ENCODE data around the gene RNF180.

The RNF180 gene

DNA sequence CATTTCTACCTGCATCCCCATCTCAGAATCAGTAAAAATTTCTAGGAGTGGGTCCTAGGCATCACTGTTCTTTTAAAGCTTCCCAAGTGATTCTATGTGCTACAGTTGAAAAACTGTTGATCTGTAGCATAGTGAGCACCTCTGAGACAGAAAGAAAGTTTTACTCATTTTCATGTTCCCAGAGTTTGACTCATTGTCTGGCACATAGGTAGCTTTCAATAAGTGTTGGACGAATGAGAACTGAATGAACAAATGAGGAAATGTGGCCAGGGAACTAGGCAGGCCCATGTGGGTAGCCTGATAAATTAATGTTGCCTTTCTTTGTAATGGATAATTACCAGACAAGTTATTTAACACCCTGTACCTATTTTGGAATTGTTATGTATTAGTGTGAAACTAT, 33.8 kb downstream of the RNF180 start:
- TF ChIP-seq POLR2AphosphoS5 (IDR thresholded peaks at IDR 0.05; ENCODE audit: low read depth, low read length) (no peak), TAF1 (IDR thresholded peaks at IDR 0.05; ENCODE audit: borderline replicate concordance, insufficient read depth, low read length) (no peak), FOXP2 (optimal IDR thresholded peaks at IDR 0.05; ENCODE audit: borderline replicate concordance, extremely low read depth, extremely low read length, insufficient read depth) (no peak), SIN3A (IDR thresholded peaks at IDR 0.05; ENCODE audit: borderline replicate concordance, insufficient read depth, low read length) (no peak)
- TF ChIP-seq, protein P1, sequence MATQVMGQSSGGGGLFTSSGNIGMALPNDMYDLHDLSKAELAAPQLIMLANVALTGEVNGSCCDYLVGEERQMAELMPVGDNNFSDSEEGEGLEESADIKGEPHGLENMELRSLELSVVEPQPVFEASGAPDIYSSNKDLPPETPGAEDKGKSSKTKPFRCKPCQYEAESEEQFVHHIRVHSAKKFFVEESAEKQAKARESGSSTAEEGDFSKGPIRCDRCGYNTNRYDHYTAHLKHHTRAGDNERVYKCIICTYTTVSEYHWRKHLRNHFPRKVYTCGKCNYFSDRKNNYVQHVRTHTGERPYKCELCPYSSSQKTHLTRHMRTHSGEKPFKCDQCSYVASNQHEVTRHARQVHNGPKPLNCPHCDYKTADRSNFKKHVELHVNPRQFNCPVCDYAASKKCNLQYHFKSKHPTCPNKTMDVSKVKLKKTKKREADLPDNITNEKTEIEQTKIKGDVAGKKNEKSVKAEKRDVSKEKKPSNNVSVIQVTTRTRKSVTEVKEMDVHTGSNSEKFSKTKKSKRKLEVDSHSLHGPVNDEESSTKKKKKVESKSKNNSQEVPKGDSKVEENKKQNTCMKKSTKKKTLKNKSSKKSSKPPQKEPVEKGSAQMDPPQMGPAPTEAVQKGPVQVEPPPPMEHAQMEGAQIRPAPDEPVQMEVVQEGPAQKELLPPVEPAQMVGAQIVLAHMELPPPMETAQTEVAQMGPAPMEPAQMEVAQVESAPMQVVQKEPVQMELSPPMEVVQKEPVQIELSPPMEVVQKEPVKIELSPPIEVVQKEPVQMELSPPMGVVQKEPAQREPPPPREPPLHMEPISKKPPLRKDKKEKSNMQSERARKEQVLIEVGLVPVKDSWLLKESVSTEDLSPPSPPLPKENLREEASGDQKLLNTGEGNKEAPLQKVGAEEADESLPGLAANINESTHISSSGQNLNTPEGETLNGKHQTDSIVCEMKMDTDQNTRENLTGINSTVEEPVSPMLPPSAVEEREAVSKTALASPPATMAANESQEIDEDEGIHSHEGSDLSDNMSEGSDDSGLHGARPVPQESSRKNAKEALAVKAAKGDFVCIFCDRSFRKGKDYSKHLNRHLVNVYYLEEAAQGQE (IDR thresholded peaks at IDR 0.05; ENCODE audit: insufficient read depth in 1 of 2, low read depth in 2 of 2, low read length in 2 of 2), result no peak

DNA sequence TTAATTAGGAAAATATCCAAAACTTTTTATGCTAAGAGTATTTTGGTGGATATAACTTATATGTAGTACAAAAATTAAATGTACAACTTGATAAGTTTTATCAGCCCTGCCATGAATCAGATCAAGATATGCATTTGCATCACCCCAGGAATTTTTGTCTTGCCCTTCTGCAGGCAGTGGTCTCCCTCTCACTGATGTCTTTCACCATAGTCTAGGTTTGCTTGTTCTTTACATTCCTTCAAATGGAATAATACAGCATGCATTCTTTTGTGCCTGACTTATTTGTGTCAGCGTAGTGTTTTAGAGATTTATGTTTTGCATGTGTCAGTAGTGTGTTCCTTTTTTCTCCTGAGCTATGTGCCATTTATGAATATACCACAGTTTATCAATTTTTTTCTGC, 36.4 kb downstream of the RNF180 start:
- TF ChIP-seq FOXP2 (optimal IDR thresholded peaks at IDR 0.05; ENCODE audit: borderline replicate concordance, extremely low read depth, extremely low read length, insufficient read depth), result no peak
- no peak for TF ChIP-seq POLR2AphosphoS5 (IDR thresholded peaks at IDR 0.05; ENCODE audit: low read depth, low read length)
- no peak for TF ChIP-seq SIN3A (IDR thresholded peaks at IDR 0.05; ENCODE audit: borderline replicate concordance, insufficient read depth, low read length)
- TF ChIP-seq TAF1 (IDR thresholded peaks at IDR 0.05; ENCODE audit: borderline replicate concordance, insufficient read depth, low read length), result no peak
- TF ChIP-seq, protein P1 (IDR thresholded peaks at IDR 0.05; ENCODE audit: insufficient read depth in 1 of 2, low read depth in 2 of 2, low read length in 2 of 2), result no peak

DNA sequence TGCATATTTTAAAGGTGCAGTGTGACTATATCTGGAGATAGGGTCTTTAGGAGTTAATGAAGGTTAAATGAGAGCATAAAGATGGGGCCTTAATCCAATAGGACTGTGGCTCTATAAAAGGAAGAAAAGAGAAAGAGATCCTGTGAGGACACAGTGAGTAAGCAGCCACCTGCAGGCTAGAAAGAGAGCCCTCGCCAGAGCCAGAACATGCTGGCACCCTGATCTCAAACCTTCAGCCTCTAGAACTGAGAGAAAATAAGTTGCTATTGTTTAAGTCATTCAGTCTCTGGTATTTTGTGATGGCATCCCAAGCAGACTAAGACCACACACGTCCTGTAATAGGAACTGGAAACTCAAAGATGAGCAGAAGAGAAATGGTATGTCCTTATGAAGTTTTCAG, 41.0 kb downstream of the RNF180 start:
- TF ChIP-seq POLR2AphosphoS5 (IDR thresholded peaks at IDR 0.05; ENCODE audit: low read depth, low read length) (no peak), TAF1 (IDR thresholded peaks at IDR 0.05; ENCODE audit: borderline replicate concordance, insufficient read depth, low read length) (no peak), FOXP2 (optimal IDR thresholded peaks at IDR 0.05; ENCODE audit: borderline replicate concordance, extremely low read depth, extremely low read length, insufficient read depth) (no peak), SIN3A (IDR thresholded peaks at IDR 0.05; ENCODE audit: borderline replicate concordance, insufficient read depth, low read length) (no peak)
- TF ChIP-seq, protein P1 (IDR thresholded peaks at IDR 0.05; ENCODE audit: insufficient read depth in 1 of 2, low read depth in 2 of 2, low read length in 2 of 2), result no peak

DNA sequence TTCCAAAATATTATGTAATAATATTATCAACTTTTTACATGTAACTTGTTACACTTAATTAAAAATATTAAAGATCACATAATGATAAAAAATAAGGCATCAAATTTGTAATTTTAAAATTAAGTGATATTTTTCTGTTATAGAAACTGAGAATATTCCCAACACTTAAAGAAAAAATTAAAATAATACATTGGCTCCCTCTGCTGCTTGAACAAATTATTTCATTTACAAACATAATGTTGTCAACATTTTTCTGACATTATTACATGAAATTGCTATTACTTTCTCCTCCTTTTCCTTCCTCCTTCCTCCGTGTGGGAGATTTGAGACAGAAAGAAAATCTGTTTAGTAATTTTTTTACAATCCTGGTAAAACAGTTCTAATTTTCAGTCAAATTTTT, 42.3 kb downstream of the RNF180 start:
- no peak for TF ChIP-seq SIN3A (IDR thresholded peaks at IDR 0.05; ENCODE audit: borderline replicate concordance, insufficient read depth, low read length)
- TF ChIP-seq, protein P1 (IDR thresholded peaks at IDR 0.05; ENCODE audit: insufficient read depth in 1 of 2, low read depth in 2 of 2, low read length in 2 of 2), result no peak
- TF ChIP-seq POLR2AphosphoS5 (IDR thresholded peaks at IDR 0.05; ENCODE audit: low read depth, low read length), result no peak
- no peak for TF ChIP-seq TAF1 (IDR thresholded peaks at IDR 0.05; ENCODE audit: borderline replicate concordance, insufficient read depth, low read length)
- no peak for TF ChIP-seq FOXP2 (optimal IDR thresholded peaks at IDR 0.05; ENCODE audit: borderline replicate concordance, extremely low read depth, extremely low read length, insufficient read depth)

DNA sequence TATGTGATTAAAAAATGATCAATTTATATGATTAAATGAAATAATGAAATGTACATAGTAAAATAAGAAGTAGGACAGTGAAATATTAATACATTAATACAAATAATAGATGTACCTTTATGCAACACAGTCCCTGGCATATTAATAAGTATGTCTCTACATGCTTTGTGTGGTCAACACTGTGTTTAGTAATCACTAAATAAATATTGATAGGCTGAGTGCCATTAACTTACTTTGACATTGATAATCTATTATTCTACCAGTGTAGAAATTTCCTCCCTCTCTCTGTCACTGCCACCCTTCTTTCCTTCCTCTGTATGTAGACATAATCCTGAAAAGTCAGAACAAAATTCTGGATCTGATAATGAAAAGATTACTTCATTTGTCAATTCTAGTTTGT, 43.7 kb downstream of the RNF180 start:
- no peak for TF ChIP-seq POLR2AphosphoS5 (IDR thresholded peaks at IDR 0.05; ENCODE audit: low read depth, low read length)
- TF ChIP-seq, protein P1 (IDR thresholded peaks at IDR 0.05; ENCODE audit: insufficient read depth in 1 of 2, low read depth in 2 of 2, low read length in 2 of 2), result no peak
- no peak for TF ChIP-seq TAF1 (IDR thresholded peaks at IDR 0.05; ENCODE audit: borderline replicate concordance, insufficient read depth, low read length)
- no peak for TF ChIP-seq FOXP2 (optimal IDR thresholded peaks at IDR 0.05; ENCODE audit: borderline replicate concordance, extremely low read depth, extremely low read length, insufficient read depth)
- TF ChIP-seq SIN3A (IDR thresholded peaks at IDR 0.05; ENCODE audit: borderline replicate concordance, insufficient read depth, low read length), result no peak
